Activated T-helper 1 cell treated with Interleukin-2 at 50 U/mL for 16 hours (primary cell): ENCODE data around the gene KIAA1217.
"Not testable (repeated sequence)": the region's sequence is repeated elsewhere in the genome, so short reads cannot be mapped to it uniquely, and the experiment has no call there.

Experiments used
- DNase-seq: peaks from one replicate; pipeline ENCODE4 v3.0.0-alpha.2; 2020; ENCODE audit warnings: low read depth

KIAA1217 gene

DNA sequence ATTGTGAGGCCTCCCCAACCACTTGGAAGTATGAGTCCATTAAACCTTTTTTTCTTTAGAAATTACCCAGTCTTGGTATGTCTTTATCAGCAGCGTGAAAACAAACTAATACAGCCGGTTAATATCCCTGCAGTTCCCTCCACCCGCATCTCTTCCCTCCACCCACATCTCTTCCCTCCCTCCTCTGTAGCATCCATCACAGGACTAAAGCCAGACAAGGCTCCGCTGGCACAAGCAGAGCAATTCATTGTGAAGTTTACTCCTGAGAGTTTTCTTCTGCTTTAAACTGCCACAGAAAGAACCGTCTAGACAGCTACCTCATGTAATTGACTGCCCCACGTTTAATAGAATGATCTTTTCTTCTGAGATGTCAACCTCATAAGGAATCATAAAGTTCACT is 131.5 kb downstream of the KIAA1217 start:
- no peak for DNase-seq

DNA sequence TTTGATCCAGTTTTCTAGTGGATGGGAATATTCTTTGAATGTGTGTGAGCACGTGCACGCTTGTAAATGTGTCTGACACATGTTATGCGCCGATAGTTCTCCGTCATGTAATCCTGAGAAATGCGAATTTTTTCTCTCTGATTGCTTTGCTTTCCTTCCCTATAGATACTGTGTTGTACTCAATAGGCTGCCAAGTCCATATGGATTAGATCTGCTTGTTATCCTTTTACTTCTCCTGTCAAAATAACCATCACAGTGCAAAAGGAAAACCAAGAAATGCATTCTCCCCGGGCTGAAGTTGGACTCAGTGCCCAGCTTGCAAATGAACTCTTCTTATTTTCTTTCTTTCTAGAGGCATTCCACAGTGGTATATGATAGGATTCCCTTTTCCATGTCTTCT is 131.9 kb downstream of the KIAA1217 start:
- no peak for DNase-seq

DNA sequence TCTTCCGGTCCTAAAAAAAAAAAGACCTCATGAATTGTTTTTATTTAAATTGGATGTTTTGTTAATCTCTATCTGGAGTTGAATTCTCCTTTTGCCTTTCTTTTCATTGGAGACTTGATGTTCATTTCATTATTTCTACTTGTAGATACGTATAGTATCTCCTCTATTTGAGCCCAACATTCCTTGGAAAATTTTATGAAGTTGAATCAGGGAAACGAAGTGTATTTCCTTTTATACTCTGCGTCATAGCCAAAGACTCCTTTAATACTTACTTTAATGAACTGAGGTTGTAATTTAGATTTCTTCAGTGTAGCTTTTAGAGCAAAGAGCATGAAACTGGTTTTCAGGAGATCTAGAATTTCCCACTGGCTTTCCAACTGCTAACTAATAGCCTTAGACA is 132.4 kb downstream of the KIAA1217 start:
- no peak for DNase-seq

DNA sequence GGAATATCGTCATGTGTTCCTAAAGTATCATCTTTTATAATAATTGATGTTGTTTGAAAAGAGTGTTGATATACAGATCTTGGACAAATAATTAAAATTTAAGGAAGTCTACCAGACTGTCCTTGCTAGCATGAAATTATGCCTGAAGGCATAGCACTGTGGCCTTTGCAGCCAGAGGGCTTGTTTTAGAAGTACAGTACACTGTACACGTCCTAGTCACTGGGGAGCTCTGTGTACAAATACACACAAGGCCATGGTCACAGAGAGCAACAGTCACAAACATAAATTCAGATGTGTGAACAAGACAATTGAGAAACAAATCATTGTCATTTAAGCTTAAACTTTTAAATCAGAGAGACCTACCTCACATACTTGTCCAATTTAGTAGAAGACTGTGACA is 133.0 kb downstream of the KIAA1217 start:
- no peak for DNase-seq

DNA sequence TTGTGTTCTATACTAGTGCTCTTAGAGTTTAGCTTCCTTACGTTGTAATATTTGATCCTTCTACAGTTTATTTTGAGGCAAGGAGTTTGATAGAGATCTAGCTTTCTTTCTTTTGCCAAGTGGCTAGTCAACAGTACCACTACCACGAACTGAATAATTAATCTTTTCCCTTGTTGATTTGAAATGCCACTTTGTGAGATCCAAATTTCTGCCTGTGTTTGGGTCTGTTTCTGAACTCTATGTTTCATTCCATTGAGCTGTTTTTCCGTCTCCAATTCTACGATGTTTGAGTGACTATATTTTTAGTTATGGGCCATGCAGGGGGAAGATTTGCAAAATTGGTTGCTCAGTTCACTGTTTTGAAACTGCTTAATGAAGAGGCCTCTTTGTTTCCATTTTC is 134.7 kb downstream of the KIAA1217 start:
- no peak for DNase-seq

DNA sequence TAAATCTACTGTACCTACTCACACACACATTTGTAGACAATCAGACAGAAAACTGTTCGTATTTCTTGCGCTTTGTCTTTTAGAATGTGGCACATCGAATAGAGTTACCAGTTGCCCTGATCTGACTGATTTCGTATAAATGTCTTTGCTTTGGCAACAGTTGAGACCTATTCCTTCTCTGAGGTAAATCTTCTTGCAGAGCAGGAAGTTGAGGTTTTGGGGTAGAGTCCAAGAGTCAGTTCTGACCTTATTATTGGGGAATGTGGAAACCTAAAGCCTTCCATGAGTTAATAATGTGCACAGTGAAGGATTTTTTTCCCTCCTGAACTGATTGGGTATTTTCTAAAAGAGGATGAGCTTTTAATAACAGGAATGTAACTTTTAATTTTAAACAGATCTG is 135.3 kb downstream of the KIAA1217 start:
- DNase-seq = no peak

DNA sequence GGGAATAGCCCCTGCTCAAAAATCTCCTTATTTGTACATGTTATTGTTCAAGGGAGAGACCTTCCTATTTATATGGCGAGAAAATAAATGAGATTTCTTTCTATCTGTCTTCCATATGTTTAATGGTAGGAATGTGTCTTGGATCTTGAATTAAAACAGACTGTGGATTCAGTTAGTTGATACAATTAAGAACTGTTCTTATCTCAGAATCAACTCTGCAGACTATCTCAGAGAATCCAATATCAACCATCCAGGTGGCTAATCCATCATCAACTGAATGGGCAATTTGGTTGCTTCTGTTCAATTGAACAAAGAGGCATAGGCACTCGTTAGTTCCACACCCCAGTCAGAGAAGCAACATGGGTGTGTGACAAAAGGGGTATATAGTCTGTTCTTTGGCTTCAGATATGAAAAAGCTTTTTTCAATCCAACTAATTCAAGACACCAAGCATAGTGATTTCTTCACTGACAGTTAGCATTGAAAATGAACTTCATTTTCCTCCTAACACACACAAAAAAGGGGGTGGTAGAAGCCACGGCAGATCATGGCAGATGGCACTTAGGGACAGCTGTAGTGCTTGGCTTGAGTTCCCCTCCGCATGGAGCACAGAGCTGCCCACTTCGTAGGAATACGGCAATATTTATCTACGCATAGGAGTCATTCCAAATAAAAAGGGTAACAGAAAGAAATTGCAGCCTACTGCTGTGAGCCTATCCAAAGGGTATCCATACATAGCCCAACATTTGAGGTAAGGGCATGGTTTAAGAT is 135.9 kb downstream of the KIAA1217 start:
- DNase-seq = no peak

DNA sequence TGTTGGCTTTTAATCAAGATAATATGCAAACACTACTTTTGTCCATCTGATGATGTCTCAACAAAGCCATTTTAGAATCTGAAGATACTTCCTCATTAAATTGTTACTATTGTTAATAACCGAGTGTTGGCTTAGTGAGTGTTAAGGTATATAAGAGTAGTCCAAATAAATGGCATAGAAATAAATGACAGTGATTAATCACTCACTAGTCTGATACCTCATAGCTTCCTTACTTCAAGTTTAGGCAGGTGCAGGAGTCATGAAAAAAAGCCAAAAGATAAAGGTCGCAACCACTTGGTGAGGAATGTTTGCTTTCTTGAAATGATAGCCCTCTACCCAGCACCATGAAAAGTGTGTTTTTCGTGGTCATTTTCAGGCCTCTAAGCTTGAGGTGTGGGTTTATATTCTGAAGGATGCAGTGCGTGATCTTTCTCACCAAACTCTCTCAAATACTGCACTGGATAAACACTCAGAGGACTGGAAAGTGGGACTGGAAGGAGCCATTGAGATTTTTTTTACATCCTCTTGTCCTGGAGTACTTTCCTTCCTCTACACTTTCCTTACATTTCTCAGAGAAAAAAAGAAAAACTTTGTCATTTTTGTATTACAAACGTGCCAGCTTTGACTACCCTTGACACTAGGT is 138.1 kb downstream of the KIAA1217 start:
- DNase-seq = no peak

DNA sequence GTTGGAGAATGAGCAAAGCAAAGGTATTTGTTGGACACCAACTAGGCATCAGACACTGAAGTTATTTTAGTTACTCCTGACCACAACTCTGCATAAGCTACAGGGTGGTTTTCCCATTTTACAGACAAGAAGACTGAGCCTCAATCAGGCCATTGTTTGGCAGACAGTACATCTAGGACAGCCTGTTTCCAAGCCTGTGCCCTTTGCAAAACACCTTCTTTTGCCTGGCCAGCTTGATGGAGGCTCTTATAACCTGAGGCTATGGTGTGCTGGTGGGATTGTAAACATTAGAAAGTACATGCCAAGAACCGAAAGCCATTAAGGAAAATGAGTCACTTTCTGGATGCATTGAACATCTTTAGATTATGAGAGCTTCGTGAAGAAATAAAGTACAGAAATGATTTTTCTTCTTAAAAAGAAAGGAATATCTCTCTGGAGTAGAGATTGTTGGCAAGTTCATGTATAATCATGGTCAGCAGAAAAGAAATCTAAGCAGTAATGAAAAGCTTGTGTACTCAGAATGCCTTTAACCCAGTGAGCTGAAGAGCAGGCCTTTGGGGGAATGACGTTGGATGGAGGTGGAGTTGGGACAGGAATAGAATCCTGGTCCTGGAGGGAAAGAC is 140.6 kb downstream of the KIAA1217 start:
- DNase-seq = no peak

DNA sequence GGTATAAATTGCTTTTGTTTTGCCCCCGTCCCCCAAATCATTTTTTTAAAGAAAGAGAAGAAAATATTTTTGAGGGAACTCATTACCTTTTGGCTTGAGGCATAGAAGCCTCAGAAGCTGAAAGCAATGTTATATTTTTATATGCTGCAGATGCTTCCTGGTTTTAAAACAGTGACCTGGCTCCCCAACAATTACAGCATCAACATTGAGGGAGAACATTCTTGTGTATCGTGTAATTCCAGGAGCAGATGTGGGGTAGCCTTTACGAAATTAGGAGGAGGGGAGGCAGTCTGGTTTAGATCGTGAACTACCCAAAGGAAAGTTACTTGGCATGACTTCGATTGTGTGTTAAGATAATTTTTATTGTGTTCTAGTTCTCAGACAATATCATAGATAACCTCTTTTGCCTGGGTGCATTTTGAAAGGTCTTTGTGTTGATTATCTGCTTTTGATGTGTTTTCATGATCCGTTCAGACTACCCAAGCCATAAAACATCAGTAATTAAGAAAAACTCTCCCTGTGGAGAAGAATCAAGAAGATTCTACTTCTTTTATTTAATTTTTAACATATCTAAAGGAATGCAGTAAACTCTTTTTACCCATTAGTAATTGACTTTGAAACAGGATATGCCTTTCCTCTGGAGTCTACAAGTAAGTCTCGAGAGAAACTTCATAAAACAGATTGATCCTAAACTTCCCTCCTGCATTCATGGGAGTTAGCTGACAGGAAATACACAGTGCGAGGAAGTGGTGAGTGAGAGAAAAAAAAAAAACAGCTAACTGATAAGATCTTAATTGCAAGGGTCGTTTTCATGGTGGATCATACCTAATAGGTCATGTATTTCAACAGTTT is 141.4 kb downstream of the KIAA1217 start:
- no peak for DNase-seq

DNA sequence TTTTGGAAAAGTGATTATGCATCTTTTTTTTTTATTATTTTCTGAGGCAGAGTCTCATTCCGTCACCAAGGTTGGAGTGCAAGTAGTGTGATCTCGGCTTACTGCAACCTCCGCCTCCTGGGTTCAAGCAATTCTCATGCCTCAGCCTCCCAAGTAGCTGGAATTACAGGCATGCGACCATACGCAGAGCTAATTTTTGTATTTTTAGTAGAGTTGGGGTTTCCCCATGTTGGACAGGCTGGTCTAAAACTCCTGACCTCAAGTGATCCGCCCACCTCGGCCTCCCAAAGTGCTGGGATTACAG is 141.9 kb downstream of the KIAA1217 start:
- not testable (repeated sequence) for DNase-seq

DNA sequence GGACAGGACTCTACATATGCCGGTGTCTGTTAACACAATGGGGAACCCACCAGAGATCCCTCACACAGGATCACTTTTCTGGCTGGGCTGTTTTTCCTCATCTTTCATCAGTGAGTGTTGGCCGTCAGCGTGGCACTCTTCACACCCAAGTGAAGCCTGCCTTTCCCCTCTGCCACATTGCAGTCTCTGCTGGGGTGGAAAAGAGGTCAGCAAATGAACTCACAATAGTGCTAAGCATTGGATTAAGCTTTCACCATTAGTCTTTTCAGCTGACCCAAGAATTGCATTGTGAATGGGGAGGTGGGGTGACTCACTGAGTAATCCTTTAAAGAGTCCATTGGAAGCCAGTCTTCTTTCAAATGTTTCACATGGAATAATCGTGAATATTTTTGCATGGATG is 143.0 kb downstream of the KIAA1217 start:
- no peak for DNase-seq

DNA sequence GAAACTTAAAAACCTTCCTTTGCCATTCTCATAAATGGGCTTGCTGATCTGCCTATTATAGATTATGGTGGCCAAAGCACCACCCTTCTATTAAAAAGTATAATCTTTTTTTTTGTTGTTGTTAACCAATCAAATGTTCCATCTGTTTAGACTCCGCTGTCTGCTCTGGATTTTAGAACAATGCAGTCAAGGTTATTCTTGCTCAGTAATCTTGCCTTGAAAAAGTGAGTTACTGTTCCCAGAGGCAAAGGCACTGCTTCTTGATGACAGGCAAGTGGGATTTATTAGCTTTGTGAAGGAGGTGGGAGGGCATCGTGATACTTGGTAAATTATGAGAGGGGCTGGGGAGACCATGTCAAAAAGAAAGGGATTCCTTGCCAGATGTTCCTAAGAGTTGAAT is 143.5 kb downstream of the KIAA1217 start:
- no peak for DNase-seq

DNA sequence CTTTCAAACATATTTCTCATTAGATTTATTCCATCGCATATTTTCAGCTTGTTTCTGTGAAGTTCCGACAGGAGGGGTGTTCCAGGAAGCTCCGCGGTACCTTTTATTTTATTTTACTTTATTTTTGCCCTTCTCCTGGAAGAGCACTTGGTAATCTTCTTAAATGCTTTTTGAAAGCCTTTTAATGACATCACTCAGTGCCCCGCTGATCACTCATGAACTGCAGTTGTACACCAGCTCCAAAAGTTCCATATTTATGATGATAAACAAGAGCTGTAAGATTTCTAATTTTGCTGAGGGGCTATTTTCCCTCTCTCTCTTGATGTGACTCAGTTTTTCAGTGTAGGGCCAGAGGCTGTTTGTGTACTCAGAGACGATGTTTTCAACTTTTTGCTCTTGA is 144.4 kb downstream of the KIAA1217 start:
- no peak for DNase-seq

DNA sequence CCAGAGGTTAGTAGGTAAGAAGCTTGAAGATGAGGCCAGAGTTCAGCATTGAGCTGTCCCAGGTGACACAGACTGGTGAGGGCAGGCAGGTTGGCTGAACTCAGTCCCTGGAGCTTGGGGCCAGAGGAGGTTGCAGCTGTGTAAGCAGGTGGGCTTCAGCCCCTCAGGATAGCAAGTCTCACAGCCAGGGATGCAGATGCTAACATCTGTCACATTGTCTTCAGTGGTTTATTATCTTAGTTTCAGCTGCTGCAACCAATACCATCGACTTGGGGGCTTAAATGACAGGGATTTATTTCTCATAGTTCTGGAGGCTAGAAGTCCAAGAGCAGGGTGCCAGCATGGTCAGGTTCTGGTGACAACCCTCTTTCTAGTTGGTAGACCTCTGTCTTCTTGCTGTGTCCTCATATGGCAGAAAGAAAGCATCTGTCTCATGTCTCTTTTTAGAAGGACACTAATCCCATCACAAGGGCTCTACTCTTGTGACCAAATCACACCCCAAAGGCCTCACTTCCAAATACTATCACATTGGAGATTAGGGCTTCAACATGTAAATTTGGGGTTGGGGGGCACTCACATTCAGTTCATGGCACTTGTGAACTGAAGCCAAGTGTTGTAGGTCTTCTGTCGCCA is 146.2 kb downstream of the KIAA1217 start:
- DNase-seq = no peak

DNA sequence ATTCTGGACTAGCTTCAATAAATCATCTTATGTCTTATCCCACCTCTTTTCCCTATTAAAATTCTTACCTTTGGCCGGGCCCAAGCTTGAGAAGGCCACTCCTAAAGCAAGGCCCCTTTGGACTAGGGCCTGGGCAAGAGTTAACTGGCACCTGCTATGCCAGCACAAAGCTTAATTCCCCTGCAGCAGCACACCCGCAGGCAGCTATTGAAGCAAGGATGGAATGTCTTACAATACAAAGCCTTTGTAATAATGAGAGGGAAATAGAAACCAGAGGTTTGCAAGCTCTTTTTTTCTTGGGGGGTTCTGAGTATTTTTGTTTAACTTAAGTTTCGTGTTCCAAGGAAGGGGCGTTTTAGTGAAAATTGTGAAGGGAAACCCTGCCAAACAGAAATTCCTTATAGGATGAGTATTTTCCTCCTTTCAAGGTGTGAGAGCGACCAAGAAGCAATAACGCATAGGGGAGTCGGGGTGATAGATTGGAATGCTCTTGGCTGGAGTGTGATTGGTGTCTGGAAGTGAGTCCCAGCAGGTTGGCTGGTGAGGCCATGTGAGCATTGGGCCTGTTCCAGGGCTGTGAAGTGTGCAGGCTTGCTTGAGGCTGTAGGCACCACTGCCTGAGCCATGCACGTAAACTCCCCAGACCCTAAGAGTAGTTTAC is 148.5 kb downstream of the KIAA1217 start:
- DNase-seq = no peak

DNA sequence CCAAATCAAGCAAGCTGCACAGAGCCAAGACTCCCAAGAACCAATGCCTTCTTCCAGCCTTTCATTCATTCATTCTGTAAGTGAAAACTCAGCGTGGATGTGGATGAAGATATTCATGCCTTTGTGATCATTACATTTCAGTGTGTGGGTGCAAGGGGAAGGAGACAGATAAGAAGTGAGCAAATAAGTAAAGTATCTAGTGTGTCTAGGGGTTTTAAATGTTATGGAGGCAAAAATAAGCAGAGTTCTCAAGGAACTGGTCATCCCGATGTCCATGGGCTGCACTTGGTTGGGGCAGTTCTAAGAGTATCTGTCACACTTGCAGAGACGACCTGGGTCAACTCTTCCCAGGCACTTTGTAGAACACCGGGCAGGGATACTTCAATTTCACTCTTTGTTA is 149.1 kb downstream of the KIAA1217 start:
- no peak for DNase-seq

DNA sequence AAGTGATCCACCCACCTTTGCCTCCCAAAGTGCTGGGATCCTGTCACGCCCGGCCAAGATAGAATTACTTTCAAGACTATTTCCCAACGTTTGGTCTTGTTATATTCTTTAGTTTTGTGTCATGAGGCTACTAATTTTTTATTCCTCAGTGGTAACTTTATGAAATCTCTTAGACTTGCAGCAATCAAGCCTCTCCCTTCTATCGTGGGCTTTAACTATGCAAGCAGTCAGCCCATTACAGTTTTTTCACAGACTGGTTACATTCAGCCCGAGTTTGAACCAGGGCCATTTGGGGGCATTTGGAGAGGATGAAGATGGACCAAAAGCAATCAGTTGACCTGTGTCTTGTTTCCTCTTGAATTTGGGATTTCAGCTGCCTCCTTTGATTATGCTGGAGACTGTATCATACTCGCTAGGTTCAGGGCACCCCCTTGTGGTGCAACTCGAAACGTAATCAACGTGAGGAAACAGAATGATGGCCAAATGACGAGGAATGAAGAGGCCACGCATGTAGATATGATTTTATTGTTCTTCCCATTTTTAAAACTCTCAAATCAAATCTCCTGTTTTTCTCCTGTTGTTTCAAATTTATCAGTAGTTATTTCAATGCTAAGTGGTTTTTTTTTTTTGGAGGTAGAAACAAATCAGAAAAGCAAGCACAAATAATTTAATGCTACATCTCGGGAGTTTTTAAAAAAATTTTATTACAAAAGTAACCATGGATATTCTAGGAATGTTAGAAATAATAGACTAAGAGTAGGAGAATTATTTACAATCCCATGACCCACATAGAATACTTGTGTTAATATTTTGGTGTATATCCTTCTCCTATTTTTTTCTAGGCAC is 151.6 kb downstream of the KIAA1217 start:
- DNase-seq = no peak

DNA sequence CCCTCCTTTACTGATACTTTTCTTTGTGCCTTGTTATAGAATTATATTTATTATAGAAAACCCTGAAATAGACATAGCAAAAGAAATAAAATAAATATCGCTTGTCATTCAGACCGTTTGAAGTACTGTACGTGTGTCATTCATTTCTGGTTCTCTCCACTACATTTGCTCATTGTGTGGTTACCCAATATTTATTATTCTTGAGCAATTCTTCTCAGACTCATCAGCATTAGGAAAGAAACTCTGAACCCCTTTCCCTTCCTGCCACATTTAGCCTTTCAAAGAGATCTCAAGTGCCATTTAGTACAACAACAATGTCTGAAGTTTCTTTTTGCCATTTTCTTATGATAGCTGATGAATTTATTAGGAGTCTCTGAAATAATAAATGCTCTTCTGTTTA is 154.1 kb downstream of the KIAA1217 start:
- DNase-seq = no peak

DNA sequence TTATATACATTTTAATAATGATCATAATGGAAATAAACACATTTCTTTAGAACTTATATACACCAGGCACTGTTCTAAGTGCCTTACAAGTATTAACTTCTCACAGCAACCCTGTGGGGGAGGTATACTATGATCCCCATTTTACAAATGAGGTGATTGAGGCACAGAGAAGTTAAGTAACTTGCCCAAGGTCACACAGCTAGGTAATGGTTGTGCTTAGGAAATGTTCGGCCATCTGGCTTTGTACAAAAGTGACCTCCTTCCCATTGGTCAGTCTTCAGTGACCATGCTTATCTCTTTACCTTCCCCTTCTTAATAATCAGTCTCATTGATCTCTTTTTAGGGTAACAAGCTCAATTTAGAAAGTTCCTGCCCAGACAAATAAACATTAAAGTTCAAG is 158.8 kb downstream of the KIAA1217 start:
- no peak for DNase-seq

DNA sequence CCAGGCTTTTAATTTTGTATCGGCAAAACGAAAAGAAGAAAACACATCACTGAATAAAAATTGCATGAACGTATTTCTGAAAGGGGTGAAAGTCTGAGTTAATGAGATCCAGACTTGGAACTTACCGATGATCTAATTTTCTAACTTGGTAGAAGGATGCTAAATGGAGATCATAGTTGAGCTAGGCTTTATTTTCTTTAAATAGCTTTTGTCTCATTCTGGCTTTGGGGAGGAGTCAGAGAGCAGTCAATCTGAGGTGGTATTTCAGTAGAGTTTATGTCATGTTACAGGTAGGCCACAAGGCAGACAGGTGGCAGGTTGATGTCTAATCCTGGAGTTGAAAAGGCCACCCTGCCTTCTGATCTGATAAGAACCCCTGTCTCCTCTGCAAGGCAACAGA is 161.9 kb downstream of the KIAA1217 start:
- no peak for DNase-seq
